GM12874 (cell line): ENCODE measurements around the gene HAPLN1.

ENCODE experiments used
- CTCF ChIP-seq: IDR thresholded peaks from 2 replicates; pipeline ENCODE4 v1.5.1; 2011; ENCODE audit warnings: low read depth, mild to moderate bottlenecking, control low read depth, low read length, moderate library complexity; ENCODE audit not compliant: insufficient read depth

HAPLN1 gene

GRCh38 chr5:83745816-83746215, 25.2 kb upstream of the HAPLN1 start:
- no peak for TF ChIP-seq CTCF

DNA sequence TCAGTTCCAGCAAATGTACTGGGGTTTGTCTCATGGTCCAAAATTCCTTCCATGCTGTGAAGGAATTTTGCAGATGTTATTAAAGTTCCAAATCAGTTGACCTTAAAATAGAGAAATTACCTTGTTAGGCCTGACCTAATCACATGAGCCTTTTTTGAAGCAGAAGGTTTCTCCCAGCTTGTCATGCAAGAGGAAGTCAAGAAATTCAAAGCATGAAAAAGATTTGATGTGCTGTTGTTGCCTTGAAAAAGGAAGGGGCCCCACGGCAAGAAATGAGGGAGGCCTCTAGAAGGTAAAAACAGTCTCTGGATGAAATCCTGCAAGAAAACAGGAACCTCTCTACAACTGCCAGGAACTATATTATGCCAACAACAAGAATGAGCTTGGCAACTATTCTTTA, 24.2 kb upstream of the HAPLN1 start:
- no peak for TF ChIP-seq CTCF

GRCh38 chr5:83742089-83742488, 21.4 kb upstream of the HAPLN1 start:
- TF ChIP-seq CTCF = no peak

DNA sequence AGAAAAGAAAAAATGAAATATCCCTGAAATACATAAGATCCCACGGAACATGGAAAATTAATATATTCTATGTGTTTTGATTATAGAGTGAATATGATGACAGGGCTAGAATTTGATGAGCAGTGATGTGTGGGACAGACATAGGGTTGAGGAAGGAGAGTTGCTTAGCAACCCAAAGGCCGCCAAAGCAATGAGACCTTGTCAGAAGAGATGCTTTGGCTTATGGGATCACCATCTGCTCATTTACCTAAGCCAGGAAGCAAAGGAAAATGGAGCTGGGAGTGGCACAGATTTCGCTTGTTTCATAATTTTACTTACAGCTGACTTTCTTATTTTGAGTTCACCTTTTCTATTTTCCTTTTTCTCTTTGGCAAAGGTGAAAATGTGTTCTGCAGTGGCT, 20.9 kb upstream of the HAPLN1 start:
- no peak for TF ChIP-seq CTCF

- TF ChIP-seq CTCF = no peak
Measured at GRCh38 chr5:83740741-83741140, 20.1 kb upstream of the HAPLN1 start.

DNA sequence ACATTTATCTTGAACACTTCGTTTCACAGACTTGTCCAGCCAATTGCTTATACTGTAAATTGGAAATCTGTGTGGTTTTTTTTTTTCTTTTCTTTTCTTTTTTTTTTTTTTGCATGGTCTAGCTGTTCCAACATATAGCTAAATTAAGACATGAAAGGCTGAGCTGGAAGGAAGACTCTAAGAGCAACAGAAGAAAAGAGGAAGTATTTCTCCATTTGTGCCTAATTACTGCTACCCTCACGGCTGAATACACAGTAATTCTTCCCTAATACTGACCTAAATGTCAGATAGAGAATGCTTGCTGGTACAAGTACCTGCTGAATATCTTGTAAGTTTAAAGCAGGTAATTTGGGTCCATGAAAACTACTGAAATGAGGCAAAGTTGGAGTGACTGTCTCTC, 11.0 kb upstream of the HAPLN1 start:
- no peak for TF ChIP-seq CTCF

GRCh38 chr5:83729362-83729761, 8.7 kb upstream of the HAPLN1 start:
- no peak for TF ChIP-seq CTCF

DNA sequence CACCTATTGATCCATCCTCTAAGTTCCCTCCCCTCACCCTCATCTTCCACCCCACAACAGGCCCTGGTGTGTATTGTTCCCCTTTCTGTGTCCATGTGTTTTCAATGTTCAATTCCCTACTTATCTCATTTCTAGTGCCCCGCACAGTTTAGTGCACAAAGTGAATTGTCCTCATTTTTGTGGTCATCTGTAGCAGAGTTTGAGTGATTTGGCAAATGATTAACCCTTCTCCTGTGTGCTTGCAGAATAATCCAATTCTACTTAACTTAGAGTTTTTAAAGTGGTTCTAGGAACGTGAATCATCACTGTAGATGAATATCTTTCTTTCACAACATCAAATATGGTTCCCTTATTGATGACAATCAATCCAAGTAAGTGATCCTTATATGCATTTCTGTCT, 6.3 kb upstream of the HAPLN1 start:
- no peak for TF ChIP-seq CTCF
